GM21529 (cell line): ENCODE results near the gene CCDC154.
"Not testable (repeated sequence)": the region's sequence is repeated elsewhere in the genome, so short reads cannot be mapped to it uniquely, and the experiment has no call there.

Source experiments
- ATAC-seq: cut with Tn5 transposase; IDR thresholded peaks from one replicate; pipeline ENCODE4 v1.9.1; 2021; ENCODE audit not compliant: unreplicated experiment

CCDC154 gene

DNA sequence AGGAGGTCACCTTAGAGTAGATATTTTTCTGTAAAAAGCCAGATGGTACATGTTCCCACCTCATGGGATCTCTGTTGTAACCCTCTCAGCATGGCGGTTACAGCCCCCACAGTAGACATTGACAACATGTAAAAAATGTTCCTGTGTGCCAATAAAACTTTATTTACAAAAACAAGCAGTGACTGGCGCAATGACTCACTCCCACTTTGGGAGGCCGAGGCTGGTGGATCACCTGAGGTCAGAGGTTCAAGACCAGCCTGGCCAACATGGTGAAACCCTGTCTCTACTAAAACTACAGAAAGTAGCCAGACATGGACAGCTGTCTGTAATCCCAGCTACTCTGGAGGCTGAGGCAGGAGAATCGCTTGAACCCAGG is 4.7 kb downstream of the CCDC154 start:
- ATAC-seq, result not testable (repeated sequence)

DNA sequence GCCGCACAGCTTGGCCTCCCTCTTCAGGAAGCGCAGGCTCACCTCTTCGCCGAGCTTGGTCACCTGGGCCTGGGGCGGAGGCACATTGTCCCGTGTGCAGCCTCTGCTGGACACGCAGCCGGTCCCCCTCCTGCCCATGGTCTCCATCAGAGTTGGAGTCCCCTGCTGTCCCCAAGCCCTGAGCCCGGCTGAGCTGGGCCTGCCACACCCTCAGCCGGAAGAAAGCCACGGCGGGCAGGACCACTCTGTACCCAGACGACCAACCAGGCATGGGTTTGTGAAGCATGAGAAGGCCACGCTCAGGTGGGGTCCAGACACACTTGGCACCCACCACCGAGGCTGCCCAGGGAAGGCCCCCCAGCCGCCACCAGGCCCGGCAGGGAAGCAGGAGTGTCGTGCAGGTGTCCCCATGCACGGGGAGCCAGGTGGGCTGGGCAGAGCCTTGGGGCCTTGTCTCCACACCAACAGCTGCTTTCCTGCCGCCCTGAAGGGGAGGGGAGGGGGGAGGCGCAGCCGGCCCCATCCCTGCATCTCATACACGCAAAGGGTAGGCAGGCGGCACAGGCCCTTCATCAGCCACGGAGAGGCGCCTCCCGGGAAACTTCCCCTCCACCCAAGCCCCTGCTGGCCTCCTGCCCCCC is 5.2 kb downstream of the CCDC154 start:
- ATAC-seq, result no peak

DNA sequence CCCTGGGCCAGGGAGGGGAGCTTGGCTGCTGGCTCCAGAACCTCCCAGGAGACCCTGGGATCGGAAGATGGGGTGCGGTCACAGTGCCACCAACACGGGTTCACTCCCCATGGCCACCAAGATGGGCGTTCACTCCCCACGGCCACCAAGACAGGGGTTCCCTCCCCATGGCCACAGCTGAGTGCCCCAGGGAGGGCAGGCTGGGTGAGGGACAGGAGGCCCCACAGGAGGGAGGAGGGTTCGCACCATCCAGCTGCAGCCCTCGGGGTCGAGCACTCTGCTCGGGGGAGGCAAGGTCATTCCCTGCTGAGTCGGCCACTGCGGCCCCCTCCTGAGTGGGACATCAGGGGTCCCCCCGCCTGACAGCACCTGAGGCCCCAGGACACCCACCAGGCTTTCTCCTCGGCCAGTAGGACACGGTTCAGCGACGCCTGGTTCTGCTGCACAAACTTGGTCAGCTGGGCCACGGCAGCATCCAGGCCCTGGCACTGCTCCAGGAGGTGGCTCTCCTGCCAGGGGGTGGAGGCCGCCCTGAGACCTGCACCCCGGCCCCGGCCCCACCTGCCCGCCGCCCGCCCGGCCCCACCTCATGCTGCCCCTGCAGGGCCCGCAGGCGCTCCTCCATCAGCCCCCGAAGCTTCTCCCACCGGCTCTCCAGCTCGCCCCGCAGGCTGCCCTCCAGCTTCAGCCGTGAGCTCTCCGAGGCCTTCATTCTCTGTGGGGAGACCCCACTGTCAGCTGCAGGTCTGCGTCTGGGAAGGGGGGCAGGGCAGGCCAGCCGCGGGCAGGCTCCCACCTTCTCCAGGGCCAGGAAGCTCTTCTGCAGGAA is 5.9 kb downstream of the CCDC154 start:
- ATAC-seq, result no peak

DNA sequence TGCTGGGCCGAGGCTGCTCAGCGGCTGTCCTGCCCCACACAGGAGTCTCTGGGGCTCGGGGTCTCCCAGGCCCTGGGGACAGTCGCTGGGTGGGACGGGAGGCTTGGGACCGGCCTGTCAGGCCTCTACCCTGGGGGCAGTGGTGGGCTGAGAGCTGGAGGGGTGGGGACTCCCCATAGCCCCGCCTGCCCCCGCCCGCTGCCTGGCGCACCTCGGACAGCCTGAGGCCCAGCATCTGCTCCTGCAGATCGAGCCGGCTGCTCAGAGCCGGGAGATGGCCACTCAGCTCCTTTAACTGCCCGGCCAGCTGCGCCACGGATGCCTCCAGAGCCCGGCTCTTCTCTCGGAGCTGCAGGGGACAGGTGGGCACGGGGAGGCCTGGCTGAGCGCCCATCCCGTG is 6.8 kb downstream of the CCDC154 start:
- no peak for ATAC-seq

DNA sequence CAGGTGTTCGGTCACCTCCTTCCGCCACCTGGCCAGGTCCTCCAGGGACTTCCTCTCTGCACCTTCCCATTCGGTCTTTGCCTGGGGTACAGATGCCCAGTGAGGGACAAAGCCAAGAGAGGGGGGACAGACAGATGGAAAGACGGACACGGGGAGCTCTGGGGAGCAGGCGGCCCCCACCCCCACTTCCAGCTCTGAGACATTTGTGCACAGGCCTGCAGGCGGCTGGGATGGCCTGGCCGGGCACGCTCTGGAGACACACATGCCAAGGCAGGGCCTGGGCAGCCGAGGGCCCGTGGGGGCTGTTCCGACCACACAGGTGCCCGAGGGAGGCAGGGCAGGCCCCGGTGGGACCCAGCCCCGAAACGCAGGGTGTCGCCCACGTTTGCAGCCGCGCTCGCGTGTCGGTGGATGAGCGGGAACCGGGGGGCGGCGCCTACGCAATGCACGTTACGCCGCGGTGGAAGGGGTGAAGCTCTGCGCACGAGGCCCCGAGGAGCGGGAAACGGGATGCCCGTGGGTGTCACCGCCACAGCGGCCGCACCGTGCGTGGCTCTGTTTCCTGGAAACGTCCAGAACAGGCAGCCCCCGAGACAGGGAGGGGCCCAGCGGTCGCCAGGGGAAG is 7.5 kb downstream of the CCDC154 start:
- ATAC-seq, result no peak

DNA sequence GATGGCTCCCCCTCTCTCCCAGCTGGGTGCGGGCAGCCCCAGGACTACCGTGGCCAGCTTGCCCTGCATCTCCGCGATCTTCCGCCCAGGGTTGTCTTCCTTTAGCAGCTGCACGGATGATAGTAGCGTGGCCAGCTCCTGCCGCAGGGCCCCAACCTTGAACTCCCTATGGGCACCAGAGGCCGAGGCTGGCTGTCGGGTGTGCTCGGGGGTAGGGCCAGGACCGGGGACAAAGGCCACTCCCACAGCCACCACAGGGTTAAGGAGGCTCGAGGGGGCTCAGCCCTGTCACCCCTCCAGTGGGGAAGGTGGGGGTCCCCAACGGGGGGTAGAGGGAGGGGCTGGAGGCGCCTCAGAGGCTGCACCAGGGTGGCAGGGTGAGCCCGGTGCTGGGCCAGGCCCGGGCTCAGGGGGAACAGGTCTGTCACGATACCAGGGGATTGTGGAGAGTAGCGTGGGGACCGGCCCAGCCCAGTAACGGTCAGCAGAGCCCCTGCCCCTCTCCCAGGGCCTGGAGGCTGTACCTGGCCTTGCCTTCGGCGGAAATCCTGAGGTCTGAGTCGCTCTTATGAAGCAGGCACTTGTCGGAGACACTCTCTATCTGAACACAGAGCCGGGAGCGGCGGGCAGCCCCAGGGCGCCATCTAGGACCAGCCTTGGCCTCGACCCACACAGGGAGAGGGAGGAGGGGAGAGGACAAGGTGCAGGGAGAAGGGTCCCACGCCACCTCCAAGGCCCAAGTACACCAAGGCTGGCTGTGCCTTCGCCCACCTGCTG is 8.2 kb downstream of the CCDC154 start:
- ATAC-seq, result no peak

DNA sequence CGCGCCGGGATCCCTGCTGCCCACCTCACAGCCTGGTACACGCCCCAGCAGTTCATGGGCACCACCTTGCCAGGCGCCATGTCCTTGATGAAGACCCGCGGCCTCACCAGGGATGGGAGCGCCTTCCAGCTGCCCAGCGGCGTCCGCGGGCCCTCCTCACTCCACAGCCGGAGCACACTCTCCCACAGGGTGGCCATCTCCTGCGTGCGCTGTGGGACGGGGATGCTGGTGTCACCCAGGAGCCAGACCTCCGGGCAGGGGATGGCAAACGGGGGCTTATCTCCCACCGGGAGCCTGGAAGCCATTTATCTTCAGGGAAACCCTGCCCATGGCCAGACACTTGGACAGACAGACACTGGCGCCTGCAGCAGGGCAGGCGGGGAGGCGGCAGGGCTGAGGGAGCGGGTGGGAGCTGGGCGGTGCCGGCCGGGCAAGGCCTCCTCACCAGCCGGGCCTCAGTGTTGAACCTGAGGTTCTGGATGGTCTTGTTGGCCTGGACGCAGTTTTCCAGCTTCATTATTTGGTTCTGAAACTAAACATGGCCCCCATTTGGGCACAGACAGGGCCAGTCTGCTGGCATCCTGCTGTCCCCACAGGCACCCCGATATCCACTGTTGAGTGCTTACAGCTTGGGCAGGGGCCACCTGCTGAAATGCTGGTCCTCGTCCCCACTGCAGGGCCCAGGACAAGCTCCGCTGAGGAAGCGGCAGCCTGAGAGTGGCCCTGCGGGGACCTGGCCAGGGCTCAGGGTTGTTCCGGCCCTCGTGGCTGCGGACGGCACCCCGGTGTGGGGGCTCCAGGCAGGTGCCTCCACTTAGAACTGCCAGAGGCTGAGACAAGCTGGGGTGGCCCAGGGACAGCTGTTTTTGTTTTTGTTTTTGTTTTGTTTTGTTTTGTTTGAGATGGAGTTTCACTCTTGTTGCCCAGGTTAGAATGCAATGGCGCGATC is 9.4 kb downstream of the CCDC154 start:
- no peak for ATAC-seq

DNA sequence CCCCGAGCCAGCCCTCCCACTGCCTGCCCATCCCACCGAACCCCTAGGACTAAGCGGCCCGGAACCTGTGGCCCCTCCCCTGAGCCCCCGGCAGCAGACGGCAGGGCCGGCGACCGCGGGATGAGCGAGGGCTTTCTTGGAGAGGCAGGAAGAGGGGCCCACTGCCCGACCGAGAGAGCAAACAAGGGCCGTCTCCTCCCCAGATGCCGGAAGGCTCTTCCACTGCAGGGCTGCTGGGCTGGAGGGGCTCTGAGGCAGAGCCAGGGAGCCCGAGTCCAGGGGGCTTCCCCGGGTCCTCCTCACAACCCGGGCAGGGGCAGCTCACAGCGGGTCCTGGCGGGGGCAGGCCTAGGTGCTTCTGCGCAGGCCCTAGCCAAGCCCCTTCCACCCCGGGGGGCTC is 10.6 kb downstream of the CCDC154 start:
- no peak for ATAC-seq

DNA sequence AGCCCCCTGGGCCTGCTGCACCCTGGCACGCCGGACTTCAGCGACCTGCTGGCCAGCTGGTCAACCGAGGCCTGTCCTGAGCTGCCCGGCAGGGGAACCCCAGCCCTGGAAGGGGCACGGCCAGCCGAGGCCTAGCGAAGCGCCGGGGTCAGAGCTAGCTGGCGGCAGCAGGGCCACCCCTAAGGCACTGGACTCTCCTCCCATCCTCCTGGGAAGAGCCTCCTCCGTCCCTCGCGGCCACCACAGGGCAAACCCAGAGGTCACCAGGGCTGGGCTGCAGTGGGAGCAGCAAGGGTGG is 11.1 kb downstream of the CCDC154 start:
- ATAC-seq, result no peak

DNA sequence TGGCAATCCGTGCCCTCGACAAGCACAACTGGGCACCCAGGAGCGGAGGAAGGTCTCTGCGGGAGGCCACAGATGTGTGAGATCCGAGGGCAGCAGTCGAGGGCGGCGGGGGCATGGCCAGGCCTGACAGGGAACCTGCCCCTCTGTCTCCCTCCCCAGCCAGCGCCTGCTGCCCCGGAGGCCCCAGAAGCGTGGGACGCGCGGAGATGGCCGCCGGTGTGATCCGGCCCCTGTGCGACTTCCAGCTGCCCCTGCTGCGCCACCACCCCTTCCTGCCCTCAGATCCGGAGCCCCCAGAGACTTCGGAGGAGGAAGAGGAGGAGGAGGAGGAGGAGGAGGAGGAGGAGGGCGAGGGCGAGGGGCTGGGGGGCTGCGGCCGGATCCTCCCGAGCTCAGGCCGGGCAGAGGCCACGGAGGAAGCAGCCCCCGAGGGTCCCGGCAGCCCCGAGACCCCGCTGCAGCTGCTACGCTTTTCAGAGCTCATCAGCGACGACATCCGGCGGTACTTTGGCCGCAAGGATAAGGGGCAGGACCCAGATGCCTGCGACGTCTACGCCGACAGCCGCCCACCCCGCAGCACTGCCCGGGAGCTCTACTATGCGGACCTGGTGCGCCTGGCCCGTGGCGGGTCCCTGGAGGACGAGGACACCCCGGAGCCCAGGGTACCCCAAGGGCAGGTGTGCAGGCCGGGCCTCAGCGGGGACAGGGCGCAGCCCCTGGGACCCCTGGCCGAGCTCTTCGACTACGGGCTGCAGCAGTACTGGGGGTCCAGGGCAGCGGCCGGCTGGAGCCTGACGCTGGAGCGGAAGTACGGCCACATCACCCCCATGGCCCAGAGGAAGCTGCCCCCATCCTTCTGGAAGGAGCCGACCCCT is 11.7 kb downstream of the CCDC154 start:
- no peak for ATAC-seq

DNA sequence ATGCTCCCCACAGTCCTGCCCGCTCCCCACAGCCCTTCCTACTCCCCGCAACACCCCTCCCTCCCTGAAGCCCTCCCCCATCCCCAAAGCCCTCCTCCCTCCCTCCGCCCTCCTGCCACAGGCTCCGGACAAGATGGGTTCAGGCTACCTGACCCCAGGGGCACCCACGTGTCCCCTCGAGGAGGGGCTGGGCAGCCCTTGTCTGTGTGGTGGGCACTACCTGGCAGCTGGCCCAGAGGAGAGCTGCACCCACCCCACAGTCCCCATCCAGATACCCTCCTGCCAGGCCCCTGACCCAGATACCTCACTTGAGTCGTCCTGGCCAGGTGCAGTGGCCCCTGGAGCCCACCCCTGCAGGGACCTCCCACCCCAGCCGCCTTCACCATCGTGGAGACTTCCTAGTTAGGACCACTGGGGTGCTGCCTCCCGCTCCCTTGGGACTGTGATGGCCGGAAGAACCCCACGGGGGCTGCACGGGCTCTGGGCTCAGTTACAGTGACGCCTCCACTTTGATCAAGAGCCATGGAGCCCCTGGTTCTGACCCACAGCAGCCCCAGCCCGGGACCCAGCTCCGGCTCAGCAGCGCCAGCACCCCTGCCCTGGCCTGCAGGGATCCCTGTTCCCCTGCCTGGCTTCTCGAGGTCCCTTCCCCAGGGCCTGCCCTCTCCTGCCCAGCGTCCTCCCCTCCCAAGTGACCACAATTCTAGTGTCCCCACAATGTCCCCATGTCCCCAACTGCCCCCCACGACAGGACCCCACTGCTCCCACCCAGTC is 12.7 kb downstream of the CCDC154 start:
- ATAC-seq, result no peak

DNA sequence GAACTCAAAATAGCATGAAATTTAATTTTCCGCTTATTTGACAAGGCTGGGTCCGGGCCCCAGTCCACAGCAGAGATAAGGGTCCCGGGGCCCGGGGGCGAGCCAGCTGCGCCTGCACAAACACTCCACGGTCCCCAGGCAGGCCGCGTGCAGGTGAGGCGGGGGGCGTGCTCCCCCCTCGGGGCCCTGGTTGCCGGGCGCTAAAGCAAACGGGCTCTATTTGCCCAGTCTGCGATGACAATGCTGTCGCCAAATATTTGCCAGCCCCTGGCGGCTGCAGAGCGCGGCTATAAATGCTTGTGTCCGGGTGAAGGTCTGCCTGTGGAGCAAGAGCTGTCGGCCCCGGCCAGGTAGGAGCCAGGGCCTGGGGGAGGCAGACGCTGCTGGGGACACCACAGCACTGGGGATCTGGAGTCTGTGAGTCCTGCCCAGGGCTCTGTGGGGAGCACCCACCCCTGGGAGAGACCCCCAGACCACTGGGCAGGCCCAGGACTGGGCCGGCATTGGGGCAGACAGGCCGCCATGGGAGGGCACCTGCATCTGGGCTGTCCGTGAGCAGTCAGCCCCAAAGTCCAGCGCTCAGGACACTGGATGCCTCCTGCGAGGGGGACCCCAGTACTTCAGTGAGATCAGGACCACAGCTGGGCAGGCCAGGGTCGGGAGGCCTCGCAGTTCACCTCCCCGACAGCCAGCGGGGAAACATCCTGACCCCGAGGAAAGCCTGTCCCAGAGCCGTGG is 13.4 kb downstream of the CCDC154 start, which contains the start of gene PERCC1:
Gene PERCC1 (plus strand): TSS at position 320 of the 738 bp plus-strand sequence. CDS start 1,516 bp downstream, outside the sequence.
- no peak for ATAC-seq

DNA sequence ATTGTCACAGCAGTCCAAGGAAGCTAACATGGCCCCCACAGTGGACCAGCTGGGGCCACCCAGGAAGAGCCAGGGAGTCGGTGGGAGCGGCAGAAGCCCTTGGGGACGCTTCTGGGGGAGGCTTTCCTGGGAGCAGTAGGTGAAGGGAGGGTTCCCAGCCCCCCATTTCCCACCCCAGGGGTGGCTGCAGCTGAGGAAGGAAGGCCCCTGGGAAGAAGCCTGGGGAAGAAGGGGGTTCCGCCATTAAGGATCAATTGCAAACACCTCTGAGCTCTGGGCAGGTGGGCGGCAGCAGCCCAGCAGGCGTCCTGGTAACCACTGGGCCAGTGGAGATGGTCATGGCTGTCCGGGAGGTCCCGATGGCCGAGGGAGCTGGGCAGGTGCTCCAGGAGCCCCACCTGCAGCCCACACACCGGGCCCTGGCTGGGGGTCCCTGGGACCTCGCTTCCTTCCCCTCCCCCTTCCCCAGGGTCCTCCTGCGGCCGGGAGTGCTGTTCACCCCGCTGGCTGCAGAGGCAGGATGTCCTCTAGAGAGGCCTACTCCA is 14.1 kb downstream of the CCDC154 start:
- no peak for ATAC-seq

DNA sequence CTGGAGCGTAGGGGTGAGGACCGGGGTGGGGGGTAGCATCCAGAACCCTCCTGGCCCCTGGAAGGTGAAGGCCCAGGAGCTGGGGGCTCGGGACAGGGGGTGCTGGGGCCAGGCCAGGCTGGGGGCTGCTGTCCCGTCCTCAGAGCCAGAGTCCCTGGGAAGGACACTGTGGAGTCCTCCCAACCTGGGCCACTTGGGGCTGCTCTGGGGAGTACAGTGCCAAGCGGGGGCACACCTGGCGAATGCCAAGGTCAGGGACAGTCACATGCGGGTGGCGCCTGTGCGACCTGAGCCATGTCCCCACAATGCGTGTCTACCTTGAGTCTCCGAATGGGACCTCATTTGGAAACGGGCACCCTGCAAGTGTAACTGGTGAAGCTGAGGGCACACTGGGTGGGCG is 14.7 kb downstream of the CCDC154 start:
- no peak for ATAC-seq

DNA sequence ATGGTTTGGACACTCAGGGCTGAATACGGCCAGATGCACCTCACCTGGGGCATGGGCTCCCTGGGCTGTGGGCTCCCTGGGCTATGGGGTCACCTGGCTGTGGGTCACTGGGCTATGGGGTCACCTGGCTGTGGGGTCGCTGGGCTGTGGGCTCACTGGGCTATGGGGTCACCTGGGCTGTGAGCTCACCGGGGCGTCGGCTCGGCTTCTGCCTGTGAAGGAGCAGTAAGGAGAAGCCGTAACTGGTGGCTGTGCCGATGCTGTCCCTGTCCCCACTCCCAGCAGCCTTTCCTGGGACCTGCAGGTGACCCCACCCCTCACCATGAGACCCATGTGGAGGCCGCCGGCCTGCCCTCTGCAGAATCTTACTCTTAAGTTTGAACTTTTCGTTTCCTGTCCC is 15.3 kb downstream of the CCDC154 start:
- ATAC-seq, result no peak

DNA sequence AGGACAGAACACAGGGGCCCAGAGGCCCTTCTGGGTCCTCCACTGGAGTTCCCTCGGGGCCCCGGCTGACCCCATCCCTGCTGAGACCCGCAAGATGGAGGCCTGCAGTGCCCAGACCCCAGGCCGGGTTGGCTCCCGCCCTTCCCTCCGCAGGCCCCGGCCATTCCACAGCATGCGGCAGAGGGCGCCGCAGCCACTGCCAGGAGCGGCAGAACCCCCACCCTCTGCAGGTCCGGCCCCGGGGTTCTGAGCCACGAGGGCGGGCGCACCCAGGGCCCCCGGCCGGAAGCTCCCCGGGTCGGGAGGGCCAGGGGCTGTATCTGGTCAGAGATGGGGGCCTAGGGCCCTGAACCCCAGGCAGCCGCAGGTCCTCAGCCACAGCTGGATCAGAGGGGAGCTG is 15.8 kb downstream of the CCDC154 start:
- ATAC-seq, result no peak
